Thyroid gland (tissue), 4 donors: ENCODE measurements around the gene PTPRR. TPM values are rescaled to one million over a fixed set of nuclear protein-coding genes. Genes with fewer than 3 reads are reported as not detected.

ENCODE experiments used
- DNase-seq, 2 donors: peaks; one replicate each; pipeline ENCODE4 v3.0.0-alpha.2; 2019
- H3K27ac ChIP-seq, 3 donors: fragments of 200-600 bp; sonication (generic); 1 replicate in 2 of 3; 2 replicates in 1 of 3; pipeline ENCODE4 v1.5.1; 2016 to 2019; ENCODE audit warnings: mild to moderate bottlenecking in 1 of 3, moderate library complexity in 1 of 3
- H3K27me3 ChIP-seq: fragments of 200-600 bp; sonication (generic); one replicate; pipeline ENCODE4 v1.5.1; 2019
- H3K36me3 ChIP-seq, 2 donors: fragments of 200-600 bp; sonication (generic); one replicate each; pipeline ENCODE4 v1.5.1; 2016 to 2019
- H3K4me1 ChIP-seq, 2 donors: fragments of 200-600 bp; sonication (generic); one replicate each; pipeline ENCODE4 v1.5.1; 2017 to 2019
- H3K4me3 ChIP-seq, 3 donors: fragments of 200-600 bp; sonication (generic); replicated peaks in 1 of 3; 1 replicate in 2 of 3; 2 replicates in 1 of 3; pipeline ENCODE4 v1.5.1; 2016; ENCODE audit warnings: mild to moderate bottlenecking in 1 of 3
- H3K9me3 ChIP-seq: fragments of 200-600 bp; sonication (generic); one replicate; pipeline ENCODE4 v1.5.1; 2017
- POLR2A ChIP-seq, 2 donors: fragments of 450-650 bp; IDR thresholded peaks; one replicate each; pipeline ENCODE4 v1.6.1; 2017; ENCODE audit warnings: antibody characterized with exemption in 2 of 2, mild to moderate bottlenecking in 2 of 2, moderate library complexity in 1 of 2
- WGBS, 2 donors: methylation state at CpG; one replicate each; pipeline ENCODE4 v1.1.5; 2017; 5-methylcytosine and 5-hydroxymethylcytosine counted together
- intact Hi-C: fragments of 100-400 bp; cut with DNase I; formaldehyde crosslinking; loops from one replicate; pipeline ENCODE4 v1.15.1; 2023
- total RNA-seq, 4 donors: library from RNA; depleted of rRNA; stranded (reverse); fragments of >200 nt; gene quantifications; one replicate each; pipeline ENCODE4 v1.2.3, GENCODE V29; 2016
- TF ChIP-seq, protein P1 (sequence below), 6 experiments: fragments of 200-600 bp in 3 of 6; fragments of 450-650 bp in 3 of 6; sonication (generic) in 3 of 6; IDR thresholded peaks; one replicate each; pipeline ENCODE4 v1.5.1; 2016 to 2019; ENCODE audit warnings: antibody characterized with exemption in 6 of 6, mild to moderate bottlenecking in 2 of 6, inconsistent platforms in 1 of 6, moderate library complexity in 1 of 6

PTPRR gene
- total RNA-seq, 4 donors from 2014 or later, result 0.39 to 0.94 (median 0.67) TPM; not detected in 1

DNA sequence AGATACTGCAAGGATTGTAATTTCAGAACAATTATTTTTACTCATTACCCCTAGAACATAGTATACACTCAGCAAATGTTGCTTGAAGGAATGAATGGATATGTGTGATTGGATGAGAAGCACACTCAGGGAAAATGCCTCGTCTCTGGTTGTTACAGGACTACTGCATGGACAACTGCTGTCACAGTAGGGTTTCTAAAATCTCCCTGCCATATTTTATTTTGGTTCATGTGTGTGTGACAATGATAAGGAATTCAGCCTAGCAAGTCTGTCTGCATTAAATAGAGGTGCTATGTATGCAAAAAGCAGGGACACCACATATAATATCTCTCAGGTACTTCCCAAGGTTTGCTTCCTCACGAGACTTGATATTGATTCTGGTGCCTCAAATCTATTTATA is 1.4 kb downstream of the PTPRR start:
- no peak for DNase-seq
- Histone ChIP-seq H3K27me3 (no peaks in the 10 kb centered on the region), H3K4me3 (no peak overlapping the region), H3K27ac (no peak overlapping the region), H3K9me3 (no peaks in the 10 kb centered on the region), H3K4me1 (no peaks in the 10 kb centered on the region), H3K36me3 (no peaks in the 10 kb centered on the region)
- 86 to 88% methylated on average over 2 of the region's 2 CpGs for WGBS, 2 donors
- TF ChIP-seq POLR2A (IDR thresholded peaks at IDR 0.05), result no peak
- TF ChIP-seq, protein P1, sequence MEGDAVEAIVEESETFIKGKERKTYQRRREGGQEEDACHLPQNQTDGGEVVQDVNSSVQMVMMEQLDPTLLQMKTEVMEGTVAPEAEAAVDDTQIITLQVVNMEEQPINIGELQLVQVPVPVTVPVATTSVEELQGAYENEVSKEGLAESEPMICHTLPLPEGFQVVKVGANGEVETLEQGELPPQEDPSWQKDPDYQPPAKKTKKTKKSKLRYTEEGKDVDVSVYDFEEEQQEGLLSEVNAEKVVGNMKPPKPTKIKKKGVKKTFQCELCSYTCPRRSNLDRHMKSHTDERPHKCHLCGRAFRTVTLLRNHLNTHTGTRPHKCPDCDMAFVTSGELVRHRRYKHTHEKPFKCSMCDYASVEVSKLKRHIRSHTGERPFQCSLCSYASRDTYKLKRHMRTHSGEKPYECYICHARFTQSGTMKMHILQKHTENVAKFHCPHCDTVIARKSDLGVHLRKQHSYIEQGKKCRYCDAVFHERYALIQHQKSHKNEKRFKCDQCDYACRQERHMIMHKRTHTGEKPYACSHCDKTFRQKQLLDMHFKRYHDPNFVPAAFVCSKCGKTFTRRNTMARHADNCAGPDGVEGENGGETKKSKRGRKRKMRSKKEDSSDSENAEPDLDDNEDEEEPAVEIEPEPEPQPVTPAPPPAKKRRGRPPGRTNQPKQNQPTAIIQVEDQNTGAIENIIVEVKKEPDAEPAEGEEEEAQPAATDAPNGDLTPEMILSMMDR (IDR thresholded peaks at IDR 0.05), result no peak
- intact Hi-C loops, result no loop called here

DNA sequence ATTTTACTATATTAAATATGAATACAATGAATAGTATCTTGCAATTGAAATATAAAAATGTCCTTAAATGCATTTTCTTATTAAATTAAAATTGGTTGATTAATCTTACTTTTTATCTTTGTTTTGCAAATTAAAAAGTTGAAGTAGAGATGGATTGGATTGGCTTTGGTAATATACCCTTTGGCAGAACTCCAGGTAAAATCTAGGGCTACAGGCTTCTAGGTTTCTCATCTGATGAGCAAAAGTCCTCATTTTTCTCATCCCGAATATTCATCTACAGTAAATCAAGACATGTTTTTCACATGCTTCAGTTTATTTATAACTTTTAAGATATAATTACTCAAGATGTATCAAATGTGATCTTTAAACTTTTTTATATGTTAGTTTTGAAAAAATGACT is 2.2 kb downstream of the PTPRR start:
- H3K27ac ChIP-seq, result no peak overlapping the region
- intact Hi-C loops, result no loop called here

DNA sequence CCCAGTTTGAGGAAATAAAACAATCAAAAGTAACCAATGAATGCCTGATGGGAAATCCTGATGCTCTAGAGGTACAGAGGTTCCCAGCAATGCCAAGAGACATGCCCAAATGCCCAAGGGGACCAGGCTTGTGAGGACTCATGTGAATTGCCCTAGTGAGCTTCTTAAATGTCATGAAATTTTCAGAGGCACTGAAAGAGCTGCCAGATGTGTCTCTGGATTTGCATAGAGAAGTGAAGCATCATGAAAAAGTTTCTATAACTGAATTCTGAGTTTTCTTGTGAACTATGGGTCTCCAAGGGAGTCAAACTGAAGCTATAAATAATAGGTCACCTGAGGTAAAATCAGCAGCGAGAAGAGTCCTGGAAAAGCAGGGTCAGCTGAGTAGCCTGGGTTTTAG is 9.9 kb downstream of the PTPRR start:
- Histone ChIP-seq H3K4me3 (no peak overlapping the region), H3K36me3 (no peaks in the 10 kb centered on the region), H3K27ac (no peak overlapping the region), H3K9me3 (no peaks in the 10 kb centered on the region), H3K27me3 (no peaks in the 10 kb centered on the region), H3K4me1 (no peaks in the 10 kb centered on the region)
- TF ChIP-seq, protein P1 (IDR thresholded peaks at IDR 0.05), result no peak
- no peak for TF ChIP-seq POLR2A (IDR thresholded peaks at IDR 0.05)
- 69% methylated on average over 1 of the region's 1 CpG for WGBS, 2 donors
- intact Hi-C loops, result no loop called here
- no peak for DNase-seq

More for the DNA sequence above, 2.2 kb downstream of the PTPRR start:
- Histone ChIP-seq H3K4me3 (no peak overlapping the region), H3K36me3 (no peaks in the 10 kb centered on the region), H3K4me1 (no peaks in the 10 kb centered on the region), H3K9me3 (no peaks in the 10 kb centered on the region), H3K27me3 (no peaks in the 10 kb centered on the region)
- WGBS, 2 donors, result 83 to 86% methylated on average over 1 of the region's 1 CpG
- no peak for DNase-seq
- TF ChIP-seq, protein P1 (IDR thresholded peaks at IDR 0.05), result no peak

DNA sequence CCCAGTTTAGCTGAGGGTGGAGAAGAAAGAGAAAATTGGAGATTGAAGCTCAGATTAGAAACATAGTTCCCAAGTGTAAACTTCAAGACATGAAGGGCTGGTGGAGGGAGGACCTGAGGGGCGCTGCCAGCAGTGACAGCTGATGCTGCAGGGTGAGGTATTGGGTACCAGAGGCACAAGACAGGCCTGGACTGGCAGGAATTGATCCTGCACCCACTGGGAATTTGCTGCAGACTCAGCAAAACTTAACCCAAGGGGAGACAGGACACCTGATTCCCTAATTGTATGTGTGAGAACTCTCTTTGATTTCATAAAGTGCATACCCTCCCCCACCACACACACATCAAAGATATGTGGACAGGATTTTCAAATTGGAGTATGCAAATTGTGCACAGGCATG is 11.6 kb downstream of the PTPRR start:
- WGBS, 2 donors, result 57 to 71% methylated on average over 1 of the region's 1 CpG
- intact Hi-C loops, result no loop called here
- DNase-seq, result no peak
- H3K4me1 ChIP-seq, result no peaks in the 10 kb centered on the region
- no peak overlapping the region for H3K27ac ChIP-seq
- H3K4me3 ChIP-seq, result no peak overlapping the region
- no peaks in the 10 kb centered on the region for H3K27me3 ChIP-seq
- H3K36me3 ChIP-seq, result no peaks in the 10 kb centered on the region
- no peaks in the 10 kb centered on the region for H3K9me3 ChIP-seq
- TF ChIP-seq, protein P1 (IDR thresholded peaks at IDR 0.05), result no peak
- TF ChIP-seq POLR2A (IDR thresholded peaks at IDR 0.05), result no peak

DNA sequence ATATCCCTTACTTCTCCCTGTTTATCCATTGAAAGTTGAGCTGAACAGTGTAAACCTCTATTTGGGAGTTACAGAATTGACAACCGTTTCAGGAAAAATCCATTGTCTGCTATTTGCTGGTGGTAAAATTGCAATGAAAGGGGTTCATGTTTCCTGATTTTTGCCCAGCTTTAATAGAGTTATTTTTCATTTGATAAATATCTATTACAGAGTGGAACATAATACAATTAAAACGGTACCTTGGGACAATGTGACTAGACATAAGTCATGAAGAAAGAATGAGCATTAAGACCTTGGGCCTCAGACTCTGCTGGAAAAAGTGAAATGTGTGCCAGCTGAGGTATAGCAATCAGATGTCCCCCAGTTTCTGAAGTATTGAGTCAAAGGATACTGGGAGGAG is 13.1 kb downstream of the PTPRR start:
- intact Hi-C loops, result no loop called here
- no peaks in the 10 kb centered on the region for H3K36me3 ChIP-seq
- H3K9me3 ChIP-seq, result no peaks in the 10 kb centered on the region
- H3K4me1 ChIP-seq, result no peaks in the 10 kb centered on the region
- no peak for DNase-seq
- TF ChIP-seq, protein P1 (IDR thresholded peaks at IDR 0.05), result no peak
- TF ChIP-seq POLR2A (IDR thresholded peaks at IDR 0.05), result no peak
- 77 to 86% methylated on average over 2 of the region's 2 CpGs for WGBS, 2 donors
- H3K27ac ChIP-seq, result no peak overlapping the region
- no peaks in the 10 kb centered on the region for H3K27me3 ChIP-seq
- H3K4me3 ChIP-seq, result no peak overlapping the region
